Mammary epithelial cell (primary cell): Measurements from ENCODE around the gene C17orf58.

Source experiments
- EZH2 ChIP-seq: IDR thresholded peaks from 2 replicates; pipeline ENCODE4 v1.6.1; 2012; ENCODE audit warnings: low read length, inconsistent platforms, borderline replicate concordance
- TF ChIP-seq, protein P1 (sequence below), 2 donors: IDR thresholded peaks in 1 of 2; conservative IDR thresholded peaks in 1 of 2; 2 replicates each; pipeline ENCODE4 v1.5.1; 2011 to 2012; ENCODE audit warnings: inconsistent platforms in 2 of 2, low read length in 2 of 2, mild to moderate bottlenecking in 2 of 2, control low read depth in 1 of 2, low read depth in 1 of 2; ENCODE audit not compliant: insufficient read depth in 1 of 2; ENCODE audit errors: extremely low read depth in 1 of 2

DNA sequence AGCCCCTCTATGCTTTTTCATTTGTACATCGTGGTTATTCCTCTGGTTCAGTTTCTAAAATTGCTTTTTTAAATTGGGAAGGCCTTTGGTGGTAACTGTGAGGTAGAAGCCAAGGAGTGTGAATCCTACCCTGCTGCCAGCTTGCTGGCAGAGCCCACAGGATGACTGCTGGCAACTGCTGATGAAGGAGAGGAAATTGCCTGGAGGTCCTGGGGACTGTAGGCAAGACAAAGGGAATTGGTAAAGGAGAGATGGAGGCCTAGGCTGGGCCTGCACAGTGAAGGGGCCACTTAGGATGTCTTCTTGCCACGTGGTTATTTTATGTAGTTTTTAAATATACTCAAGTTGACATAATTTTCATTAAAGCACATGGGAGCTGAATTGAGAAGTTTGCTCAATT, 15.8 kb downstream of the C17orf58 start:
- TF ChIP-seq, protein P1, sequence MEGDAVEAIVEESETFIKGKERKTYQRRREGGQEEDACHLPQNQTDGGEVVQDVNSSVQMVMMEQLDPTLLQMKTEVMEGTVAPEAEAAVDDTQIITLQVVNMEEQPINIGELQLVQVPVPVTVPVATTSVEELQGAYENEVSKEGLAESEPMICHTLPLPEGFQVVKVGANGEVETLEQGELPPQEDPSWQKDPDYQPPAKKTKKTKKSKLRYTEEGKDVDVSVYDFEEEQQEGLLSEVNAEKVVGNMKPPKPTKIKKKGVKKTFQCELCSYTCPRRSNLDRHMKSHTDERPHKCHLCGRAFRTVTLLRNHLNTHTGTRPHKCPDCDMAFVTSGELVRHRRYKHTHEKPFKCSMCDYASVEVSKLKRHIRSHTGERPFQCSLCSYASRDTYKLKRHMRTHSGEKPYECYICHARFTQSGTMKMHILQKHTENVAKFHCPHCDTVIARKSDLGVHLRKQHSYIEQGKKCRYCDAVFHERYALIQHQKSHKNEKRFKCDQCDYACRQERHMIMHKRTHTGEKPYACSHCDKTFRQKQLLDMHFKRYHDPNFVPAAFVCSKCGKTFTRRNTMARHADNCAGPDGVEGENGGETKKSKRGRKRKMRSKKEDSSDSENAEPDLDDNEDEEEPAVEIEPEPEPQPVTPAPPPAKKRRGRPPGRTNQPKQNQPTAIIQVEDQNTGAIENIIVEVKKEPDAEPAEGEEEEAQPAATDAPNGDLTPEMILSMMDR (conservative IDR thresholded peaks at IDR 0.05 in 1 of 2, IDR thresholded peaks at IDR 0.05 in 1 of 2; ENCODE audit: extremely low read depth in 1 of 2, insufficient read depth in 1 of 2, low read depth in 1 of 2, low read length in 2 of 2) = no peak
- TF ChIP-seq EZH2 = no peak
